Measurements from ENCODE around the gene COX5A.

- TF ChIP-seq CTCF (IDR thresholded peaks at IDR 0.05) (no peak), POLR2A (IDR thresholded peaks at IDR 0.05) (no peak)
Measured at GRCh38 chr15:74963213-74963612, 25.3 kb upstream of the COX5A start.
